SW480 (cell line): ENCODE results near the gene TRIM69.
A peak's percentile ranks its signal among the peaks of the same experiment; 100 is the strongest.
"Not testable (repeated sequence)": the region's sequence is repeated elsewhere in the genome, so short reads cannot be mapped to it uniquely, and the experiment has no call there.

ENCODE experiments used
- DNase-seq: peaks from one replicate; pipeline ENCODE4 v3.0.0-alpha.2; 2016; ENCODE audit warnings: low spot score

Gene TRIM69, protein sequence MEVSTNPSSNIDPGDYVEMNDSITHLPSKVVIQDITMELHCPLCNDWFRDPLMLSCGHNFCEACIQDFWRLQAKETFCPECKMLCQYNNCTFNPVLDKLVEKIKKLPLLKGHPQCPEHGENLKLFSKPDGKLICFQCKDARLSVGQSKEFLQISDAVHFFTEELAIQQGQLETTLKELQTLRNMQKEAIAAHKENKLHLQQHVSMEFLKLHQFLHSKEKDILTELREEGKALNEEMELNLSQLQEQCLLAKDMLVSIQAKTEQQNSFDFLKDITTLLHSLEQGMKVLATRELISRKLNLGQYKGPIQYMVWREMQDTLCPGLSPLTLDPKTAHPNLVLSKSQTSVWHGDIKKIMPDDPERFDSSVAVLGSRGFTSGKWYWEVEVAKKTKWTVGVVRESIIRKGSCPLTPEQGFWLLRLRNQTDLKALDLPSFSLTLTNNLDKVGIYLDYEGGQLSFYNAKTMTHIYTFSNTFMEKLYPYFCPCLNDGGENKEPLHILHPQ

DNA sequence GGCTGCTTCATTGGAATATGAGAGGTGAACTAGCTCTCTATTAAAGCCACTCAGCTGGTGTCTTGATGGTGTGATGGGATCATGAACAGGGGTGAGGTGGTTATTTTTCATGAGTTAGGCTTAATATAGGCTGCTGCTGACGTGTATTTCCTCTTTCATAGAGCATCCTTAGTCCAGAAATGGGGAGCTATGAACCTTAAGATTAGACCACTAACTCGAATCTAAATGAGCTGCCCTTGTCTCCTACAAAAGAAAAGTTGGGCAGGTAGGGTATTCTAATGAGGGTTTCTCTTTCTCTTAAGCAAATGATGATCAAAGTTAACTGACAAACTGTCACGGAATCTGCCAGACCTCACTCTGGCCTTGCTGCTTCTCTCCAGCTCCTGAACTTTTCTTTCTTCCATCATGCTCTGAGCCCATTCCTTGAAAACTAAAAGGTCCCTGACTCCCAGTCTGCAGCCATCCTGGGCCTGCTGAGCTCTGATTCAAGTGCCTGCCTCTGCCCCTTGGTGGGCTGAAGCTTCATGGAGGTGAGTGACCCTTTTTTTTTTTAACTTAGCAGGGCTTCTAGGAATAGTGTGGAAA lies at the start of gene TRIM69:
Gene TRIM69, plus strand, starts transcription at position 348 of the 585 bp plus-strand sequence. Its CDS starts 177 bp downstream, at position 525.
- DNase-seq, result no peak

DNA sequence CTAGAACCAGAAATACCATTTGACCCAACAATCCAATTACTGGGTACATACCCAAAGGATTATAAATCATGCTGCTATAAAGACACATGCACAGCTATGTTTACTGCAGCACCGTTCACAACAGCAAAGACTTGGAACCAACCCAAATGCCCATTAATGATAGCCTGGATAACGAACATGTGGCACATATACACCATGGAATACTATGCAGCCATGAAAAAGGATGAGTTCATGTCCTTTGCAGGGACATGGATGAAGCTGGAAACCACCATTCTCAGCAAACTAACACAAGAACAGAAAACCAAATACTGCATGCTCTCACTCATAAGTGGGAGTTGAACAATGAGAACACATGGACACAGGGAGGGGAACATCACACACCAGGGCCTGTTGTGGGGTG lies 47.0 kb upstream of the TRIM69 start:
- DNase-seq, result not testable (repeated sequence)

DNA sequence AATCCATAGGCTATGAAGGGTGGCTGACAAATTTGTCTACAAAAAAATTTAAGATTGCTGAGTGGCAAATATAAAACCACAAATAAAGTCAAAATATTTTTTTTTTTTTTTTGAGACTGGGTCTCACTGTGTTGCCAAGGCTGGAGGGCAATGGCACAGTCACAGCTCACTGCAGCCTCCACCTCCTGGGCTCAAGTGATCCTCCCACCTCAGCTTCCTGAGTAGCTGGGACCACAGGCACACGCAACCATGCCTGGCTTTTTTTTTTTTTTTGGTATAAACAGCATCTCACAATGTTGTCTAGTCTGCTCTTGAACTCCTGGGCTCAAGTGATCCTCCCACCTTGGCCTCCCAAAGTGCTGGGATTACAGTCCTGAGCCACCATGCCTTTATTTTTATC lies 46.1 kb upstream of the TRIM69 start:
- not testable (repeated sequence) for DNase-seq

DNA sequence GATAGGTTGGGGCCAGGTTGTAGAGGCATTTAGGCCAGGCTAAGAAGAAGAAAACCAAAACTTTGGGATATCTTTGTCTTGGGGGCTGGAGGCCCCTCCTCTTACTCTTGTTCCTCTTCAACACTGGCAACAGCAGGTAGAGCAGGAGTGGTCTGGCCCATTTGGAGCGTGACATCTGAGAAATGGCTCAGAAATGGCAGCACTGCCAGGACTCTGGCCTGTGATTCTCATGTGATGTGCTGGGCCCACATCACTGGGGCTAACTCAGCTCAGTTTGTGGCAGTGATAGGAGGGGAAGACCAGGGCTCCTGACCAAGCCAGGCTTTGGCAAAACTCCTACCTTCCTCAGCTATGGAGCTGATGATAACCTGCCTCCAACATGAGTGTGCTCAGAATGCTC lies 43.7 kb upstream of the TRIM69 start:
- DNase-seq, result no peak

DNA sequence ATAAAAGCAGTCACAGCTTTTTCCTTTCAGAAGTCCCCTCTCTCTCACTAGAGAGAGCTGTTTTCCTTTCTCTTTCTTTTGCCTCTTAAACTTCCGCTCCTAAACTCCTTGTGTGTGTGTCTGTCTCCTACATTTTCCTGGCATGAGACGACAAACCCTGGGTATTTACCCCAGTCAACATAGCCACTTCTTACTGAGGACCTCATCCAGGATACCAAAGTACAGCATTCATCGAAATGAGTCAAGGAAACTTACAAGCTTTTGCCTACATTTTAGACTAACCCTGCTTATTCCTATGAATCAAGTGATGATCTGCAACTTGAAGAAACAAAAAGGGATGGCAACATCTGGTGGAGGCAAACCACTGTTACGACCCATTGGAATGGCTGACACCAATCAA lies 41.9 kb upstream of the TRIM69 start:
- DNase-seq, result no peak

DNA sequence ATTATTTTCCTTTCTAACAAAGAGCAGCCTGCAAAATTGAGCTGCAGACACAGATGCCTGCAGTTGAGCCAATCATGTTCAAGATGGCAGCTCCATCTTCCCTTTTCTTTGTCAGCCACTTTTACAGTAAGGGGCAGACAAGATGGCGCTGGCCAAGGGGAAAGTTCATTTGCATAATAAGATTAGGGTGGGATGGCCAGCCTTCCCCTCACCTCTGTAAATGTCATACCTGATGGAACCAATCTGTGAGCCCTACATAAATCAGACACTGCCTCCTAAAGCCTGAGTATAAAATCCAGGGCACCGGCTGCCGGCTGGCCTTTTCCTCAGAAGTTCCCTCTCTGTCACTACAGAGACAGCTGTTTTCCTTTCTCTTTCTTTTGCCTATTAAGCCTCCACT lies 41.0 kb upstream of the TRIM69 start:
- no peak for DNase-seq

DNA sequence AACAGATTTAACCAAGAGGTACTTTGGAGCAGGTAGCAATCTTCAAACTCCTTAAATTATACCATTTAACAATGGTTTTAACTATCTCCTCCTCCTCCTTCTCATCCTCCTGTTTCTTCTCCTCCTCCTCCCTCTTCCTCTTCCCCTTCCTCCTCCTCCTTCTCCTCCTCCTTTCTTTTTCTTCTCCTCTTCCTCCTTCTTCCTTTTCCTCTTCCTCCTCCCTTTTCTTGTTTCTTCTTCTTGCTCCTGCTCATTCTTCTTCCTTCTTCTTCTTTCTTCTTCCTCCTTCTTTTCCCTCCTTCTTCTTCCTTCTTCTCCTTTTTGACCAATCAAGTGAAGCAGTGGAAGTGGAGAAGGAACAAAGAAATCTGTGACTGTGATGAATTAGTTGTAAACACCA lies 39.3 kb upstream of the TRIM69 start:
- no peak for DNase-seq

DNA sequence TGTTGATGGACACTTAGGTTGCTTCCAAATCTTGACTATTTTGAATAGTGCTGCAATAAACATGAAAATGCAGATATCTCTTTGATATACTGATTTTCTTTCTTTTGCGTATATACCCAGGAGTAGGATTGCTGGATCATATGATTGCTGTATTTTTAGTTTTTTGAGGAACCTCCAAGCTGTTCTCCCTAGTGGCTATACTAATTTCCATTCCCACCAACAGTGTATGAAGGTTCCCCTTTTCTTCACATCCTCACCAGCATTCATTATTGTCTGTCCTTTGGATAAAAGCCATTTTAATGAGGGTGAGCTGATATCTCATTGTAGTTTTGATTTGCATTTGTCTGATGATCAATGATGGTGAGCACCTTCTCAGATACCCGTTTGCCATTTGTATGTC lies 37.7 kb upstream of the TRIM69 start:
- DNase-seq, result no peak

DNA sequence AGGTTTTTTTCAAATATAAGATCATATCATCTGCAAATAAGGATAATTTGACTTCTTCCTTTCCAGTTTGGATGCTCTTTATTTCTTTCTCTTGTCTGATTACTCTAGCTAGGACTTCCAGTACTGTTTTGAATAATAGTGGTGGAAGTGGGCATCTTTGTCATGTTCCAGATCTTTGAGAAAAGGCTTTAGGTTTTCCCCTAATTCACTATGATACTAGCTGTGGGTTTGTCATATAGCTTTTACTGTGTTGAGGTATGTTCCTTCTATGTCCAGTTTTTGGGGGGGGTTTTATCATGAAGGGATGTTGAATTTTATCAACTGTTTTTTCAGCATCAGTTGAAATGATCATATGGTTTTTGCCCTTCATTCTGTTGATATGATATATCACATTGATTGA lies 35.7 kb upstream of the TRIM69 start:
- DNase-seq, result not testable (repeated sequence)

DNA sequence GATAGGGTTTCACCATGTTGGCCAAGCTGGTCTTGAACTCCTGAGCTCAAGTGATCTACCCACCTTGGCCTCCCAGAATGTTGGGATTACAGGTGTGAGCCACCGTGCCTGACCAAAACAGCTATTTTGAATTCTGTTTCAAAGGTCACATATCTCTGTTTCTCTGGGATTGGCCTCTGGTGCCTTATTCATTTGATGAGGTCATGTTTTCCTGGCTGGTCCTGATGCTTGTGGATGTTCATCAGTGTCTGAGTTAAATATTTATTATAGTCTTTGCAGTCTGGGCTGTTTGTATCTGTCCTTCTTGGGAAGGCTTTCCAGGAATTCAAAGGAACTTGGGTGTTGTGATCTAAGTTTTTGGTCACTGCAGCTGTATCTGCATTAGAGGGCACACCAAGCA lies 30.3 kb upstream of the TRIM69 start:
- DNase-seq, result no peak

DNA sequence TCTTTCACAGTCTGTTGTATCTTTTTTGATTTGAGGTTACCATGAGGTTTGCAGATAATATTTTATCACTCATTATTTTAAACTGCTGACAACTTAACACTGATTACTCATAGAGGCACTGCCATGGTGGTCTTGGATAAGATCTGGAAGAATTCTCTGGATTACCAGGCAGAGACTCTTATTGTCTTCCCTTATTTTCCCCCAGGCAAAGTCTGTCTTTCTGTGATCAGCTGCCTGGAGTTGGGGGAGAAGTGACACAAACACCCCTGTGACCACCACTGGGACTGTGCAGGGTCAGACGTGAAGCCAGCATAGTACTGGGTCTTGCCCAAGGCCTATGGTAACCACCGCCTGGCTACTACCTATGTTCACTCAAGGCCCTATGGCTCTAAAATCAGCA lies 29.9 kb upstream of the TRIM69 start:
- DNase-seq, result no peak

DNA sequence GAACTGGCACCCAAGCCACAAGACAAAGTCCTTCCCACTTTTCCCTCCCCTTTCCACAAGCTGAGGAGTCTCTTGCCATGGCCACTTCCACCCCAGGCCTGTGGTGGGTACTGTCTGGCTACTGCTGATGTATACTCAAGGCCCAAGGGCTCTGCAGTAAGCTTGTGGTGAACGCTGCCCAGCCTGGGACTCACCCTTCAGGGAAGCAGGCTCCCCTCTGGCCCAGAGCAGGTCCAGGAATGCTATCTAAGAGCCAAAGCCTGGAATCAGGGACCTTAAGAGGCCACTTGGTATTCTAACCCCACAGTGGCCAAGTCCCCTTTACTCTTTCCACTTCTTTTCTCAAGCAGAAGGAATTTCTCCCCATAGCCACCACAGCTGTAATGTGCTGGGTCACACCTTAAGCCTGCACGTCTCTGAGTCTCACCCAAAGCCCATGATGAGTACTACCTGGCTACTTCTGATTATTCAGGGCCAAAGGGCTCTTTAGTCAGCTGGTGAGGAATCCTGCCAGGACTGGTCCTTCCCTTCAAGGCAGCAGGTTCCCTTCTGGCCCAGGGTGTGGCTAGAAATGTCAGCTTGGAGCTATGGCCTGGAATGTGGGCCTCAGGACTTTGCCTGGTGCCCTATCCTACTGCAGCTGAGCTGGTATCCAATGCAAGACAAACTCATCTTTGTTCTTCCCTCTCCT lies 29.2 kb upstream of the TRIM69 start:
- DNase-seq, result no peak

DNA sequence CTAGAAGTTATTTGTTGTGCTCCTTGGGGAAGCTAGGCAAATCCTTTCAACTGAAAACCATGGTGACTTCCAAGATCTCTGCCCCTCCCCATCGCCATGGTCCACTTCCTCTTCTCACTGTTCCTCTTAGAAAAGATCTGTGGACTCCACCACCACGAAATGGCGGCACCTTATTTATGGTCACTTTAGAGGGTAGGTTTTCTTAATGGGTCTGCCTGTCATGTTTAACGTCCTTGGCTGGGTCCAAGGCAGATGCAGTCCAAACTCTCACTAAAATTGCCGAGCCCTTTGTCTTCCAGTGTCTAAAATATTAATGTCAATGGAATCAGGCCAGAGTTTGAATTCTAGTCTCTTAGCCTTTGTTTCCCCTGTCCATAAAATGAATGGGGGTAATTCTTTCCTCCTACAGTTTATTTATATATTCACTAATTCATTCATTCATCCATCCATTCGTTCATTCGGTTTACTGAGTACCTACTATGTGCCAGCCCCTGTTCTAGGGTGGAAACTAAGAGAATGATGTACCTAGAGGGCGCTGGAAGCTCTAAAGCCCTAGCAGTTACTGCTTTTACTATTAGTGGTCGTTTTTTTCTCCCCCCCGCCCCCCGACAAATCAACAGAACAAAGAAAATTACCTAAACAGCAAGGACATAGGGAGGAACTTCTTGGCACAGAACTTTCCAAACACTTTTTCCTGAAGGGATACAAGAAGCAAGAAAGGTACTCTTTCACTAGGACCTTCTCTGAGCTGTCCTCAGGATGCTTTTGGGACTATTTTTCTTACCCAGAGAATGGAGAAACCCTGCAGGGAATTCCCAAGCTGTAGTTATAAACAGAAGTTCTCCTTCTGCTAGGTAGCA lies 25.9 kb upstream of the TRIM69 start:
- DNase-seq, result no peak

DNA sequence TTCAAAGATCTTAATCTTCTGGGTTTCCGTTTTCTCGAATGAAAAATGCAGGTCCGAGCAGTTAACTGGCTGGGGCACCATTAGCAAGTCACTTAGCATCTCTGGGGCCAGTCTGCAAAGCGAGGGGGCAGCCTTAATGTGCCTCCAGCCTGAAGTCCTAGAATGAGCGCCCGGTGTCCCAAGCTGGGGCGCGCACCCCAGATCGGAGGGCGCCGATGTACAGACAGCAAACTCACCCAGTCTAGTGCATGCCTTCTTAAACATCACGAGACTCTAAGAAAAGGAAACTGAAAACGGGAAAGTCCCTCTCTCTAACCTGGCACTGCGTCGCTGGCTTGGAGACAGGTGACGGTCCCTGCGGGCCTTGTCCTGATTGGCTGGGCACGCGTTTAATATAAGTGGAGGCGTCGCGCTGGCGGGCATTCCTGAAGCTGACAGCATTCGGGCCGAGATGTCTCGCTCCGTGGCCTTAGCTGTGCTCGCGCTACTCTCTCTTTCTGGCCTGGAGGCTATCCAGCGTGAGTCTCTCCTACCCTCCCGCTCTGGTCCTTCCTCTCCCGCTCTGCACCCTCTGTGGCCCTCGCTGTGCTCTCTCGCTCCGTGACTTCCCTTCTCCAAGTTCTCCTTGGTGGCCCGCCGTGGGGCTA lies 25.1 kb upstream of the TRIM69 start, which contains the start of the genes B2M and PATL2:
Gene B2M, plus strand, starts transcription at position 422 of the 647 bp plus-strand sequence. Its CDS starts 30 bp downstream, at position 452.
Gene PATL2, minus strand, starts transcription at position 228 of the 647 bp plus-strand sequence. CDS start 34,833 bp downstream, outside the sequence.
- DNase-seq, result peak; percentile 91

DNA sequence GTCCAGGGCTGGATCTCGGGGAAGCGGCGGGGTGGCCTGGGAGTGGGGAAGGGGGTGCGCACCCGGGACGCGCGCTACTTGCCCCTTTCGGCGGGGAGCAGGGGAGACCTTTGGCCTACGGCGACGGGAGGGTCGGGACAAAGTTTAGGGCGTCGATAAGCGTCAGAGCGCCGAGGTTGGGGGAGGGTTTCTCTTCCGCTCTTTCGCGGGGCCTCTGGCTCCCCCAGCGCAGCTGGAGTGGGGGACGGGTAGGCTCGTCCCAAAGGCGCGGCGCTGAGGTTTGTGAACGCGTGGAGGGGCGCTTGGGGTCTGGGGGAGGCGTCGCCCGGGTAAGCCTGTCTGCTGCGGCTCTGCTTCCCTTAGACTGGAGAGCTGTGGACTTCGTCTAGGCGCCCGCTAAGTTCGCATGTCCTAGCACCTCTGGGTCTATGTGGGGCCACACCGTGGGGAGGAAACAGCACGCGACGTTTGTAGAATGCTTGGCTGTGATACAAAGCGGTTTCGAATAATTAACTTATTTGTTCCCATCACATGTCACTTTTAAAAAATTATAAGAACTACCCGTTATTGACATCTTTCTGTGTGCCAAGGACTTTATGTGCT lies 24.5 kb upstream of the TRIM69 start:
- DNase-seq, result peak; percentile 29

DNA sequence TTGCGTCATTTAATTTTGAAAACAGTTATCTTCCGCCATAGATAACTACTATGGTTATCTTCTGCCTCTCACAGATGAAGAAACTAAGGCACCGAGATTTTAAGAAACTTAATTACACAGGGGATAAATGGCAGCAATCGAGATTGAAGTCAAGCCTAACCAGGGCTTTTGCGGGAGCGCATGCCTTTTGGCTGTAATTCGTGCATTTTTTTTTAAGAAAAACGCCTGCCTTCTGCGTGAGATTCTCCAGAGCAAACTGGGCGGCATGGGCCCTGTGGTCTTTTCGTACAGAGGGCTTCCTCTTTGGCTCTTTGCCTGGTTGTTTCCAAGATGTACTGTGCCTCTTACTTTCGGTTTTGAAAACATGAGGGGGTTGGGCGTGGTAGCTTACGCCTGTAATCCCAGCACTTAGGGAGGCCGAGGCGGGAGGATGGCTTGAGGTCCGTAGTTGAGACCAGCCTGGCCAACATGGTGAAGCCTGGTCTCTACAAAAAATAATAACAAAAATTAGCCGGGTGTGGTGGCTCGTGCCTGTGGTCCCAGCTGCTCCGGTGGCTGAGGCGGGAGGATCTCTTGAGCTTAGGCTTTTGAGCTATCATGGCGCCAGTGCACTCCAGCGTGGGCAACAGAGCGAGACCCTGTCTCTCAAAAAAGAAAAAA lies 23.9 kb upstream of the TRIM69 start:
- DNase-seq, result peak; percentile 47

DNA sequence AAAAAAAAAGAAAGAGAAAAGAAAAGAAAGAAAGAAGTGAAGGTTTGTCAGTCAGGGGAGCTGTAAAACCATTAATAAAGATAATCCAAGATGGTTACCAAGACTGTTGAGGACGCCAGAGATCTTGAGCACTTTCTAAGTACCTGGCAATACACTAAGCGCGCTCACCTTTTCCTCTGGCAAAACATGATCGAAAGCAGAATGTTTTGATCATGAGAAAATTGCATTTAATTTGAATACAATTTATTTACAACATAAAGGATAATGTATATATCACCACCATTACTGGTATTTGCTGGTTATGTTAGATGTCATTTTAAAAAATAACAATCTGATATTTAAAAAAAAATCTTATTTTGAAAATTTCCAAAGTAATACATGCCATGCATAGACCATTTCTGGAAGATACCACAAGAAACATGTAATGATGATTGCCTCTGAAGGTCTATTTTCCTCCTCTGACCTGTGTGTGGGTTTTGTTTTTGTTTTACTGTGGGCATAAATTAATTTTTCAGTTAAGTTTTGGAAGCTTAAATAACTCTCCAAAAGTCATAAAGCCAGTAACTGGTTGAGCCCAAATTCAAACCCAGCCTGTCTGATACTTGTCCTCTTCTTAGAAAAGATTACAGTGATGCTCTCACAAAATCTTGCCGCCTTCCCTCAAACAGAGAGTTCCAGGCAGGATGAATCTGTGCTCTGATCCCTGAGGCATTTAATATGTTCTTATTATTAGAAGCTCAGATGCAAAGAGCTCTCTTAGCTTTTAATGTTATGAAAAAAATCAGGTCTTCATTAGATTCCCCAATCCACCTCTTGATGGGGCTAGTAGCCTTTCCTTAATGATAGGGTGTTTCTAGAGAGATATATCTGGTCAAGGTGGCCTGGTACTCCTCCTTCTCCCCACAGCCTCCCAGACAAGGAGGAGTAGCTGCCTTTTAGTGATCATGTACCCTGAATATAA lies 23.0 kb upstream of the TRIM69 start:
- DNase-seq, result peak; percentile 30

DNA sequence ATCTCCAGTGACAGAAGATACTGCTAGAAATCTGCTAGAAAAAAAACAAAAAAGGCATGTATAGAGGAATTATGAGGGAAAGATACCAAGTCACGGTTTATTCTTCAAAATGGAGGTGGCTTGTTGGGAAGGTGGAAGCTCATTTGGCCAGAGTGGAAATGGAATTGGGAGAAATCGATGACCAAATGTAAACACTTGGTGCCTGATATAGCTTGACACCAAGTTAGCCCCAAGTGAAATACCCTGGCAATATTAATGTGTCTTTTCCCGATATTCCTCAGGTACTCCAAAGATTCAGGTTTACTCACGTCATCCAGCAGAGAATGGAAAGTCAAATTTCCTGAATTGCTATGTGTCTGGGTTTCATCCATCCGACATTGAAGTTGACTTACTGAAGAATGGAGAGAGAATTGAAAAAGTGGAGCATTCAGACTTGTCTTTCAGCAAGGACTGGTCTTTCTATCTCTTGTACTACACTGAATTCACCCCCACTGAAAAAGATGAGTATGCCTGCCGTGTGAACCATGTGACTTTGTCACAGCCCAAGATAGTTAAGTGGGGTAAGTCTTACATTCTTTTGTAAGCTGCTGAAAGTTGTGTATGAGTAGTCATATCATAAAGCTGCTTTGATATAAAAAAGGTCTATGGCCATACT lies 21.1 kb upstream of the TRIM69 start:
- no peak for DNase-seq
